H9 (cell line): ENCODE results near the gene PITRM1. TPM values are rescaled to one million over a fixed set of nuclear protein-coding genes. Genes with fewer than 3 reads are reported as not detected.

Experiments used
- DNase-seq: peaks from one replicate; pipeline ENCODE4 v3.0.0-alpha.2; 2017
- H2AFZ ChIP-seq: one replicate; pipeline ENCODE4 v1.6.1; 2013; ENCODE audit warnings: mild to moderate bottlenecking, low read length, control low read depth, moderate library complexity
- H2AK5ac ChIP-seq: 2 replicates; pipeline ENCODE4 v1.6.1; 2013; ENCODE audit warnings: low read length, control low read depth, mixed read lengths; ENCODE audit not compliant: insufficient read length
- H2BK120ac ChIP-seq: one replicate; pipeline ENCODE4 v1.6.1; 2013; ENCODE audit warnings: low read depth, mild to moderate bottlenecking, low read length, control low read depth, inconsistent platforms; ENCODE audit not compliant: poor library complexity, severe bottlenecking
- H2BK12ac ChIP-seq: 2 replicates; pipeline ENCODE4 v1.6.1; 2013; ENCODE audit warnings: low read length, control low read depth, mixed read lengths, low read depth; ENCODE audit not compliant: insufficient read length
- H2BK15ac ChIP-seq: 2 replicates; pipeline ENCODE4 v1.6.1; 2013; ENCODE audit warnings: low read depth, low read length, control low read depth
- H2BK20ac ChIP-seq: one replicate; pipeline ENCODE4 v1.6.1; 2013; ENCODE audit warnings: low read depth, mild to moderate bottlenecking, low read length, control low read depth, inconsistent platforms; ENCODE audit not compliant: poor library complexity, severe bottlenecking
- H2BK5ac ChIP-seq: 2 replicates; pipeline ENCODE4 v1.6.1; 2013; ENCODE audit warnings: low read length, control low read depth, mixed read lengths; ENCODE audit not compliant: insufficient read length
- H3K14ac ChIP-seq: 2 replicates; pipeline ENCODE4 v1.6.1; 2013; ENCODE audit warnings: low read length, control low read depth; ENCODE audit not compliant: insufficient read depth
- H3K18ac ChIP-seq: 2 replicates; pipeline ENCODE4 v1.6.1; 2013; ENCODE audit warnings: low read depth, mild to moderate bottlenecking, mixed read lengths, low read length, control low read depth; ENCODE audit not compliant: insufficient read length
- H3K23ac ChIP-seq: 2 replicates; pipeline ENCODE4 v1.6.1; 2013; ENCODE audit warnings: low read length, control low read depth, mixed read lengths, low read depth; ENCODE audit not compliant: insufficient read length
- H3K23me2 ChIP-seq: 2 replicates; pipeline ENCODE4 v1.6.1; 2013; ENCODE audit warnings: low read depth, mild to moderate bottlenecking, mixed read lengths, low read length, control low read depth; ENCODE audit not compliant: insufficient read length, poor library complexity, severe bottlenecking
- H3K27ac ChIP-seq: 2 replicates; pipeline ENCODE4 v1.5.1; 2013; ENCODE audit warnings: low read length, control low read depth, mixed read lengths, low read depth; ENCODE audit not compliant: insufficient read length
- H3K27me3 ChIP-seq: 2 replicates; pipeline ENCODE4 v1.6.1; 2013; ENCODE audit warnings: low read length, control low read depth, inconsistent platforms; ENCODE audit not compliant: insufficient read depth
- H3K4ac ChIP-seq: 2 replicates; pipeline ENCODE4 v1.6.1; 2013; ENCODE audit warnings: low read depth, mild to moderate bottlenecking, control low read depth, inconsistent platforms, low read length, moderate library complexity
- H3K4me1 ChIP-seq: 2 replicates; pipeline ENCODE4 v1.6.1; 2013; ENCODE audit warnings: low read length, control low read depth, inconsistent platforms; ENCODE audit not compliant: insufficient read depth
- H3K4me2 ChIP-seq: 2 replicates; pipeline ENCODE4 v1.6.1; 2013; ENCODE audit warnings: low read length, control low read depth, mixed read lengths; ENCODE audit not compliant: insufficient read length, insufficient read depth
- H3K56ac ChIP-seq: 2 replicates; pipeline ENCODE4 v1.6.1; 2013; ENCODE audit warnings: low read depth, mild to moderate bottlenecking, mixed read lengths, low read length, control low read depth; ENCODE audit not compliant: insufficient read length
- H3K79me1 ChIP-seq: 2 replicates; pipeline ENCODE4 v1.6.1; 2013; ENCODE audit warnings: low read depth, mild to moderate bottlenecking, moderate library complexity, low read length, control low read depth, inconsistent platforms; ENCODE audit not compliant: insufficient read depth, poor library complexity, severe bottlenecking
- H3K79me2 ChIP-seq: 2 replicates; pipeline ENCODE4 v1.6.1; 2013; ENCODE audit warnings: low read length, control low read depth, inconsistent platforms; ENCODE audit not compliant: insufficient read depth
- H3K9ac ChIP-seq: 2 replicates; pipeline ENCODE4 v1.6.1; 2013; ENCODE audit warnings: low read length, control low read depth, mixed read lengths; ENCODE audit not compliant: insufficient read length; ENCODE audit errors: extremely low read depth
- H3K9me3 ChIP-seq: one replicate; pipeline ENCODE4 v1.6.1; 2013; ENCODE audit warnings: low read depth, low read length, inconsistent platforms; ENCODE audit not compliant: control insufficient read depth
- H3T11ph ChIP-seq: one replicate; pipeline ENCODE4 v1.6.1; 2013; ENCODE audit warnings: mild to moderate bottlenecking, low read length, control low read depth, inconsistent platforms
- H4K20me1 ChIP-seq: one replicate; pipeline ENCODE4 v1.6.1; 2013; ENCODE audit not compliant: control insufficient read depth, insufficient read length, insufficient read depth
- H4K5ac ChIP-seq: 2 replicates; pipeline ENCODE4 v1.6.1; 2013; ENCODE audit warnings: low read depth, mild to moderate bottlenecking, mixed read lengths, low read length, control low read depth; ENCODE audit not compliant: insufficient read length
- H4K8ac ChIP-seq: replicated peaks from 2 replicates; pipeline ENCODE4 v1.6.1; 2013; ENCODE audit warnings: low read length, control low read depth, mixed read lengths, low read depth; ENCODE audit not compliant: insufficient read length
- H4K91ac ChIP-seq: 2 replicates; pipeline ENCODE4 v1.6.1; 2013; ENCODE audit warnings: low read depth, mild to moderate bottlenecking, moderate library complexity, mixed read lengths, low read length, control low read depth; ENCODE audit not compliant: insufficient read length
- H3K27ac Mint-ChIP-seq, 3 experiments: 2 replicates in 2 of 3; 3 replicates in 1 of 3; pipeline ENCODE4 v1.8.0; 2020 to 2021; ENCODE audit warnings: mixed read lengths in 3 of 3, mild to moderate bottlenecking in 1 of 3, moderate library complexity in 1 of 3
- H3K27me3 Mint-ChIP-seq: 2 replicates; pipeline ENCODE4 v1.8.0; 2021; ENCODE audit warnings: low read depth, mild to moderate bottlenecking, moderate library complexity, mixed read lengths
- H3K36me3 Mint-ChIP-seq, 3 experiments: 2 replicates in 2 of 3; 3 replicates in 1 of 3; pipeline ENCODE4 v1.8.0; 2020 to 2021; ENCODE audit warnings: low read depth in 3 of 3, mixed read lengths in 3 of 3; ENCODE audit not compliant: insufficient read depth in 1 of 3
- H3K4me1 Mint-ChIP-seq, 2 experiments: 2 replicates each; pipeline ENCODE4 v1.8.0; 2020; ENCODE audit warnings: mixed read lengths in 2 of 2
- H3K4me3 Mint-ChIP-seq, 2 experiments: 2 replicates in 1 of 2; 3 replicates in 1 of 2; pipeline ENCODE4 v1.8.0; 2020 to 2021; ENCODE audit warnings: mild to moderate bottlenecking in 2 of 2, mixed read lengths in 2 of 2, moderate library complexity in 1 of 2
- H3K9me3 Mint-ChIP-seq, 2 experiments: 2 replicates in 1 of 2; 3 replicates in 1 of 2; pipeline ENCODE4 v1.8.0; 2020; ENCODE audit warnings: mild to moderate bottlenecking in 2 of 2, mixed read lengths in 2 of 2, moderate library complexity in 1 of 2
- WGBS: extraction: QIAGEN DNeasy Blood & Tissue Kit; methylation state at CpG from one replicate; pipeline ENCODE4 v1.1.7; 2013; ENCODE audit warnings: missing lambda C conversion rate, low lambda C conversion rate, mixed read lengths; ENCODE audit not compliant: insufficient read length; ENCODE audit errors: extremely low coverage; 5-methylcytosine and 5-hydroxymethylcytosine counted together
- total RNA-seq: library from RNA; stranded (reverse); gene quantifications from 2 replicates; pipeline ENCODE4 v1.2.1, GENCODE V29; 2021
- TF ChIP-seq, protein P1 (sequence below): fragments of 200-600 bp; sonication (generic); conservative IDR thresholded peaks from 3 replicates; pipeline ENCODE4 v1.8.0; 2021; ENCODE audit warnings: antibody characterized with exemption, mild to moderate bottlenecking

The PITRM1 gene
- total RNA-seq, 1 experiment from 2014 or later, result 27.8 TPM

DNA sequence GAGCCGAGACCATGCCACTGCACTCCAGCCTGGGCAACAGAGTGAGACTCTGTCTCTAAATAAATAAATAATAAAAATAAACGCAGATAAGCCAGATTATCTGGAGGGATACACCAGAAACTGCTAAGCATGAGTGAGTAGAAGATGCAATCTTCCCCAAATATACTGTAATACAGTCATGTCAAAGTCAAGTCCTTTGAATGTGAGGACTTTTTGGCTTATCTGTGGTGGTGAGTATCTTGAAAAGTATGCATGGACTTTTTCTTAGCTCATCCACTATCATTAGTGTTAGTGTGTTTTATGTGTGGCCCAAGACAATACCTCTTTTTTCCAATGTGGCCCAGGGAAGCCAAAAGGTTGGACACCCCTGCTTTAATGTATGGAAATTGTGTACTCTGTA lies 44.7 kb upstream of the PITRM1 start:
- Histone ChIP-seq H2BK20ac (no peak overlapping the region), H3K79me1 (no peaks in the 10 kb centered on the region), H4K8ac (no peak overlapping the region), H2AK5ac (no peak overlapping the region), H3K18ac (no peak overlapping the region), H3K9ac (no peak overlapping the region), H3K4me1 (no peaks in the 10 kb centered on the region), H2BK5ac (no peak overlapping the region), H3K27me3 (no peaks in the 10 kb centered on the region), H3K4ac (no peak overlapping the region), H3K79me2 (no peaks in the 10 kb centered on the region), H3K27ac (no peak overlapping the region), H3K14ac (no peak overlapping the region), H3K23me2 (no peaks in the 10 kb centered on the region), H3K9me3 (no peaks in the 10 kb centered on the region), H4K91ac (no peak overlapping the region), H2AFZ (no peak overlapping the region), H2BK12ac (no peak overlapping the region), H4K20me1 (no peaks in the 10 kb centered on the region), H3K56ac (no peak overlapping the region), H3T11ph (no peak overlapping the region), H2BK15ac (no peak overlapping the region), H3K4me2 (no peak overlapping the region), H4K5ac (no peak overlapping the region), H2BK120ac (no peak overlapping the region), H3K23ac (no peak overlapping the region)
- TF ChIP-seq, protein P1, sequence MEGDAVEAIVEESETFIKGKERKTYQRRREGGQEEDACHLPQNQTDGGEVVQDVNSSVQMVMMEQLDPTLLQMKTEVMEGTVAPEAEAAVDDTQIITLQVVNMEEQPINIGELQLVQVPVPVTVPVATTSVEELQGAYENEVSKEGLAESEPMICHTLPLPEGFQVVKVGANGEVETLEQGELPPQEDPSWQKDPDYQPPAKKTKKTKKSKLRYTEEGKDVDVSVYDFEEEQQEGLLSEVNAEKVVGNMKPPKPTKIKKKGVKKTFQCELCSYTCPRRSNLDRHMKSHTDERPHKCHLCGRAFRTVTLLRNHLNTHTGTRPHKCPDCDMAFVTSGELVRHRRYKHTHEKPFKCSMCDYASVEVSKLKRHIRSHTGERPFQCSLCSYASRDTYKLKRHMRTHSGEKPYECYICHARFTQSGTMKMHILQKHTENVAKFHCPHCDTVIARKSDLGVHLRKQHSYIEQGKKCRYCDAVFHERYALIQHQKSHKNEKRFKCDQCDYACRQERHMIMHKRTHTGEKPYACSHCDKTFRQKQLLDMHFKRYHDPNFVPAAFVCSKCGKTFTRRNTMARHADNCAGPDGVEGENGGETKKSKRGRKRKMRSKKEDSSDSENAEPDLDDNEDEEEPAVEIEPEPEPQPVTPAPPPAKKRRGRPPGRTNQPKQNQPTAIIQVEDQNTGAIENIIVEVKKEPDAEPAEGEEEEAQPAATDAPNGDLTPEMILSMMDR, result no peak
- DNase-seq, result no peak
- Mint-ChIP-seq H3K9me3 (peaks cover 7 to 9% of the 10 kb centered on the region in 2 experiments; a peak in 3 of 5 replicates), H3K27ac (no peak overlapping the region), H3K4me3 (no peak overlapping the region), H3K36me3 (no peaks in the 10 kb centered on the region; a peak in 1 of 7 replicates), H3K27me3 (no peaks in the 10 kb centered on the region), H3K4me1 (no peaks in the 10 kb centered on the region)
- WGBS, result no CpG with 5 or more reads among the region's 2 CpGs
